Trophoblast cell (in vitro differentiated cells and primary cell): ENCODE measurements around the gene MGAT5.

Source experiments
- DNase-seq, 2 donors: peaks; one replicate each; pipeline ENCODE4 v3.0.0-alpha.2; 2016
- H2AFZ ChIP-seq: 2 replicates; pipeline ENCODE4 v1.6.1; 2013; ENCODE audit warnings: low read length, moderate library complexity, mild to moderate bottlenecking; ENCODE audit not compliant: insufficient read depth, poor library complexity
- H2AK5ac ChIP-seq: 2 replicates; pipeline ENCODE4 v1.6.1; 2013; ENCODE audit warnings: mild to moderate bottlenecking, low read length
- H2BK120ac ChIP-seq: 2 replicates; pipeline ENCODE4 v1.6.1; 2013; ENCODE audit warnings: low read length, mild to moderate bottlenecking, moderate library complexity; ENCODE audit not compliant: insufficient read depth, poor library complexity
- H2BK12ac ChIP-seq: 2 replicates; pipeline ENCODE4 v1.6.1; 2013; ENCODE audit warnings: mild to moderate bottlenecking, low read length, moderate library complexity
- H2BK5ac ChIP-seq: 2 replicates; pipeline ENCODE4 v1.6.1; 2013; ENCODE audit warnings: low read length, low read depth, moderate library complexity, mild to moderate bottlenecking; ENCODE audit not compliant: poor library complexity
- H3K14ac ChIP-seq: 2 replicates; pipeline ENCODE4 v1.6.1; 2013; ENCODE audit warnings: mild to moderate bottlenecking, low read length
- H3K18ac ChIP-seq: 2 replicates; pipeline ENCODE4 v1.6.1; 2013; ENCODE audit warnings: mild to moderate bottlenecking, low read length
- H3K23ac ChIP-seq: 2 replicates; pipeline ENCODE4 v1.6.1; 2013; ENCODE audit warnings: low read length
- H3K27ac ChIP-seq: 2 replicates; pipeline ENCODE4 v1.5.1; 2013; ENCODE audit warnings: low read depth, mild to moderate bottlenecking, inconsistent platforms, low read length, moderate library complexity
- H3K27me3 ChIP-seq: 2 replicates; pipeline ENCODE4 v1.6.1; 2013; ENCODE audit warnings: inconsistent platforms, mild to moderate bottlenecking, low read length, moderate library complexity; ENCODE audit not compliant: insufficient read depth
- H3K36me3 ChIP-seq, 2 experiments: 1 replicate in 1 of 2; 2 replicates in 1 of 2; pipeline ENCODE4 v1.6.1; 2013; ENCODE audit warnings: low read length in 2 of 2, mild to moderate bottlenecking in 2 of 2, moderate library complexity in 1 of 2; ENCODE audit not compliant: insufficient read depth in 2 of 2, control insufficient read depth in 1 of 2
- H3K4ac ChIP-seq: 2 replicates; pipeline ENCODE4 v1.6.1; 2013; ENCODE audit warnings: low read depth, mild to moderate bottlenecking, low read length, moderate library complexity
- H3K4me1 ChIP-seq, 2 experiments: 1 replicate in 1 of 2; 2 replicates in 1 of 2; pipeline ENCODE4 v1.6.1; 2013; ENCODE audit warnings: low read length in 2 of 2, mild to moderate bottlenecking in 2 of 2, moderate library complexity in 1 of 2; ENCODE audit not compliant: insufficient read depth in 2 of 2, control insufficient read depth in 1 of 2
- H3K4me2 ChIP-seq: 2 replicates; pipeline ENCODE4 v1.6.1; 2013; ENCODE audit warnings: inconsistent platforms, mild to moderate bottlenecking, low read length, moderate library complexity
- H3K4me3 ChIP-seq: 2 replicates; pipeline ENCODE4 v1.5.1; 2013; ENCODE audit warnings: mild to moderate bottlenecking, low read depth, low read length, inconsistent platforms
- H3K79me1 ChIP-seq: one replicate; pipeline ENCODE4 v1.6.1; 2013; ENCODE audit warnings: low read length
- H3K79me2 ChIP-seq: 2 replicates; pipeline ENCODE4 v1.6.1; 2013; ENCODE audit warnings: low read length, mild to moderate bottlenecking; ENCODE audit not compliant: control insufficient read depth, insufficient read depth, poor library complexity
- H3K9ac ChIP-seq: 2 replicates; pipeline ENCODE4 v1.6.1; 2013; ENCODE audit warnings: mild to moderate bottlenecking, low read length
- H3K9me3 ChIP-seq: 2 replicates; pipeline ENCODE4 v1.6.1; 2013; ENCODE audit warnings: low read depth, mild to moderate bottlenecking, control low read depth, inconsistent platforms, low read length; ENCODE audit not compliant: insufficient read depth
- H4K12ac ChIP-seq: 2 replicates; pipeline ENCODE4 v1.6.1; 2013; ENCODE audit warnings: low read depth, mild to moderate bottlenecking, low read length, moderate library complexity
- H4K8ac ChIP-seq: 2 replicates; pipeline ENCODE4 v1.6.1; 2013; ENCODE audit warnings: low read depth, mild to moderate bottlenecking, low read length, moderate library complexity
- H4K91ac ChIP-seq: one replicate; pipeline ENCODE4 v1.6.1; 2013; ENCODE audit warnings: low read depth, mild to moderate bottlenecking, low read length, moderate library complexity
- WGBS: extraction: QIAGEN DNeasy Blood & Tissue Kit; methylation state at CpG from one replicate; pipeline ENCODE4 v1.1.7; 2013; ENCODE audit warnings: missing lambda C conversion rate; ENCODE audit not compliant: insufficient read length, insufficient coverage; ENCODE audit errors: extremely low coverage; 5-methylcytosine and 5-hydroxymethylcytosine counted together

Gene MGAT5

GRCh38 chr2:134324430-134324829, 70.6 kb downstream of the MGAT5 start:
- no peaks in the 10 kb centered on the region for H3K79me1 ChIP-seq
- H3K27me3 ChIP-seq: no peaks in the 10 kb centered on the region
- H4K12ac ChIP-seq: no peak overlapping the region
- no peak overlapping the region for H3K27ac ChIP-seq
- no peak overlapping the region for H3K4me3 ChIP-seq
- H3K9me3 ChIP-seq: no peaks in the 10 kb centered on the region
- no peak overlapping the region for H3K9ac ChIP-seq
- H3K4me1 ChIP-seq: no peaks in the 10 kb centered on the region
- no peak overlapping the region for H2BK12ac ChIP-seq
- H4K91ac ChIP-seq: no peak overlapping the region
- H2AK5ac ChIP-seq: no peak overlapping the region
- no peaks in the 10 kb centered on the region for H3K36me3 ChIP-seq
- no peaks in the 10 kb centered on the region for H3K79me2 ChIP-seq
- DNase-seq: no peak
- H3K4me2 ChIP-seq: no peak overlapping the region
- H2BK5ac ChIP-seq: no peak overlapping the region
- WGBS: no CpG with 5 or more reads among the region's 4 CpGs
- no peak overlapping the region for H3K18ac ChIP-seq
- no peak overlapping the region for H2AFZ ChIP-seq
- no peak overlapping the region for H2BK120ac ChIP-seq
- H3K4ac ChIP-seq: no peak overlapping the region
- H3K14ac ChIP-seq: no peak overlapping the region
- no peak overlapping the region for H3K23ac ChIP-seq
- H4K8ac ChIP-seq: no peak overlapping the region

DNA sequence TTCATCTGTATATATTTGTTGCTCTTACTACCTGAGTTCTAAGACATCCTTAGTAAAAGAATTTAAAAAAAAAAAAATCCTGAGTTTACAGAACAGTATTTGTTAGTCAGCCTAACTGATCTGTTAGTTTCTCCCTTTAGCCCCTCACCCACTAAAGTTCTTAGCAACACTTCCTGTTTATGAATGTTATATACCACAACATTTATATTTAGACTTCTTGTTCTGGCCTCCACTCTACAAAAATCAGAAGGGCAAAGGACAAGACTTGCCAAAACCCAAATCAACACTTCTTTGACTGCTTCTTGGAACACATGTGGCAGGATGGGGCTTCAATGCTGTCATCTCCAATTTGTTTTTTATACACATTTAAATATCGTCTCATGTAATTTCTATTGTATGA, 71.1 kb downstream of the MGAT5 start:
- Histone ChIP-seq H3K9ac (no peak overlapping the region), H4K8ac (no peak overlapping the region), H3K27ac (no peak overlapping the region), H2BK12ac (no peak overlapping the region), H4K91ac (no peak overlapping the region), H3K9me3 (no peaks in the 10 kb centered on the region), H3K18ac (no peak overlapping the region), H3K14ac (no peak overlapping the region), H3K4ac (no peak overlapping the region), H4K12ac (no peak overlapping the region), H3K4me1 (no peaks in the 10 kb centered on the region), H2BK120ac (no peak overlapping the region), H3K27me3 (no peaks in the 10 kb centered on the region), H2AK5ac (no peak overlapping the region), H3K4me3 (no peak overlapping the region), H2AFZ (no peak overlapping the region), H3K4me2 (no peak overlapping the region), H3K79me1 (no peaks in the 10 kb centered on the region), H2BK5ac (no peak overlapping the region), H3K79me2 (no peaks in the 10 kb centered on the region), H3K23ac (no peak overlapping the region), H3K36me3 (no peaks in the 10 kb centered on the region)
- no peak for DNase-seq
- no CpG with 5 or more reads among the region's 1 CpG for WGBS

- Histone ChIP-seq H3K4me3 (no peak overlapping the region), H3K79me1 (no peaks in the 10 kb centered on the region), H3K4ac (no peak overlapping the region), H3K27me3 (no peaks in the 10 kb centered on the region), H3K4me1 (no peaks in the 10 kb centered on the region), H3K4me2 (no peak overlapping the region), H4K12ac (no peak overlapping the region), H3K9me3 (no peaks in the 10 kb centered on the region), H3K14ac (no peak overlapping the region), H2AK5ac (no peak overlapping the region), H2BK12ac (no peak overlapping the region), H3K79me2 (no peaks in the 10 kb centered on the region), H2BK120ac (no peak overlapping the region), H2AFZ (no peak overlapping the region), H3K9ac (no peak overlapping the region), H3K23ac (no peak overlapping the region), H2BK5ac (no peak overlapping the region), H3K36me3 (no peaks in the 10 kb centered on the region), H3K18ac (no peak overlapping the region), H3K27ac (no peak overlapping the region), H4K8ac (no peak overlapping the region), H4K91ac (no peak overlapping the region)
- no CpG with 5 or more reads among the region's 1 CpG for WGBS
- no peak for DNase-seq
Measured at GRCh38 chr2:134325696-134326095, 71.8 kb downstream of the MGAT5 start.

GRCh38 chr2:134327367-134327766, 73.5 kb downstream of the MGAT5 start:
- no peak overlapping the region for H2BK12ac ChIP-seq
- no peak overlapping the region for H2BK5ac ChIP-seq
- H3K79me2 ChIP-seq: no peaks in the 10 kb centered on the region
- H3K4ac ChIP-seq: no peak overlapping the region
- no peak overlapping the region for H4K91ac ChIP-seq
- no peak overlapping the region for H4K12ac ChIP-seq
- H3K23ac ChIP-seq: no peak overlapping the region
- peaks cover 2 to 3% of the 10 kb centered on the region in 2 experiments for H3K4me1 ChIP-seq
- no peak overlapping the region for H3K4me3 ChIP-seq
- H4K8ac ChIP-seq: no peak overlapping the region
- no peaks in the 10 kb centered on the region for H3K36me3 ChIP-seq
- H3K18ac ChIP-seq: no peak overlapping the region
- H3K9ac ChIP-seq: no peak overlapping the region
- whole genome bisulfite sequencing: no CpG with 5 or more reads among the region's 2 CpGs
- peak in 1 of 2 donors; percentile 42 for DNase-seq
- no peaks in the 10 kb centered on the region for H3K9me3 ChIP-seq
- no peak overlapping the region for H3K4me2 ChIP-seq
- no peaks in the 10 kb centered on the region for H3K27me3 ChIP-seq
- no peak overlapping the region for H2BK120ac ChIP-seq
- H3K79me1 ChIP-seq: no peaks in the 10 kb centered on the region
- H2AFZ ChIP-seq: no peak overlapping the region
- no peak overlapping the region for H2AK5ac ChIP-seq
- no peak overlapping the region for H3K14ac ChIP-seq
- H3K27ac ChIP-seq: no peak overlapping the region
